GOT3 (cell line): ENCODE data around the gene PDE4C.

Experiments
- DNase-seq: peaks from one replicate; lab custom pipeline; 2025; ENCODE audit warnings: mixed read lengths; lab: John Stamatoyannopoulos, UW

PDE4C gene

GRCh38 chr19:18254546-18255503, 28.6 kb upstream of the PDE4C start:
- DNase-seq: no peak

GRCh38 chr19:18253716-18254115, 27.5 kb upstream of the PDE4C start:
- DNase-seq: no peak

GRCh38 chr19:18253130-18253529, 26.9 kb upstream of the PDE4C start:
- DNase-seq: no peak

- no peak for DNase-seq
Observed at GRCh38 chr19:18252370-18252717, 26.1 kb upstream of the PDE4C start.

- no peak for DNase-seq
Observed at GRCh38 chr19:18251587-18252369, 25.5 kb upstream of the PDE4C start.

- DNase-seq: no peak
Observed at GRCh38 chr19:18249834-18250233, 23.6 kb upstream of the PDE4C start.

- DNase-seq: no peak
Observed at GRCh38 chr19:18245297-18245696, 19.1 kb upstream of the PDE4C start.

- DNase-seq: no peak
Observed at GRCh38 chr19:18239303-18239702, 13.1 kb upstream of the PDE4C start.

- DNase-seq: no peak
Observed at GRCh38 chr19:18234194-18234593, 8.0 kb upstream of the PDE4C start.

GRCh38 chr19:18233224-18233825, 7.1 kb upstream of the PDE4C start:
- DNase-seq: no peak

- no peak for DNase-seq
Observed at GRCh38 chr19:18232540-18233223, 6.4 kb upstream of the PDE4C start.

- no peak for DNase-seq
Observed at GRCh38 chr19:18231775-18232174, 5.5 kb upstream of the PDE4C start.

GRCh38 chr19:18230941-18231734, 4.9 kb upstream of the PDE4C start:
- no peak for DNase-seq

GRCh38 chr19:18229915-18230314, 3.7 kb upstream of the PDE4C start:
- DNase-seq: no peak

GRCh38 chr19:18229474-18229873, 3.2 kb upstream of the PDE4C start:
- no peak for DNase-seq

- no peak for DNase-seq
Observed at GRCh38 chr19:18227781-18228271, 1.6 kb upstream of the PDE4C start.

- no peak for DNase-seq
Observed at GRCh38 chr19:18226956-18227780, 930 bp upstream of the PDE4C start.

GRCh38 chr19:18225355-18225701, 910 bp downstream of the PDE4C start:
- no peak for DNase-seq

GRCh38 chr19:18224525-18225354, 1.5 kb downstream of the PDE4C start:
- DNase-seq: peak; percentile 74
